AG09319 (cell line): Measurements from ENCODE around the gene LRRC2.

Experiments used
- DNase-seq: peaks from one replicate; pipeline ENCODE4 v3.0.0-alpha.2; 2010; ENCODE audit warnings: low read depth; ENCODE audit errors: extremely low read depth
- CTCF ChIP-seq: IDR thresholded peaks from 2 replicates; pipeline ENCODE4 v1.5.1; 2011; ENCODE audit warnings: low read depth, mild to moderate bottlenecking, inconsistent platforms, low read length, moderate library complexity

LRRC2 gene

GRCh38 chr3:46492890-46493547 is 73.1 kb downstream of the LRRC2 start:
- TF ChIP-seq CTCF: no peak
- no peak for DNase-seq

GRCh38 chr3:46491089-46492070 is 74.7 kb downstream of the LRRC2 start:
- no peak for TF ChIP-seq CTCF
- DNase-seq: no peak

- DNase-seq: no peak
- no peak for TF ChIP-seq CTCF
These were observed 75.6 kb downstream of the LRRC2 start for GRCh38 chr3:46490338-46491084.

- TF ChIP-seq CTCF: no peak
- DNase-seq: no peak
These were observed 76.2 kb downstream of the LRRC2 start for GRCh38 chr3:46489875-46490274.

- DNase-seq: no peak
- no peak for TF ChIP-seq CTCF
These were observed 76.7 kb downstream of the LRRC2 start for GRCh38 chr3:46489381-46489780.

GRCh38 chr3:46488735-46489361 is 77.3 kb downstream of the LRRC2 start:
- TF ChIP-seq CTCF: peak; percentile 100
- DNase-seq: peak; percentile 58
